Heart left ventricle (tissue), 13 donors: ENCODE measurements around the gene MYO6.

ENCODE experiments used
- POLR2A ChIP-seq, 2 donors: fragments of 450-650 bp; IDR thresholded peaks; one replicate each; pipeline ENCODE4 v1.6.1; 2017; ENCODE audit warnings: antibody characterized with exemption in 2 of 2, mild to moderate bottlenecking in 2 of 2, moderate library complexity in 2 of 2
- TF ChIP-seq, protein P1 (sequence below), 12 donors: fragments of 200-600 bp; sonication (generic) in 4 of 12; IDR thresholded peaks; one replicate each; pipeline versions ENCODE4 v1.5.0 to v1.8.0; 2018 to 2022; ENCODE audit warnings: antibody characterized with exemption in 12 of 12, mild to moderate bottlenecking in 5 of 12
- donor health status: ischemic (EF 13 %, LVEDD 7.1; RV severe dilation, severe dysfunction).
- donor health status: DM: no; HTN: yes; CAD: no.
- donor health status: DM: no; HTN: no; CAD: no.
- donor health status: ischemic (EF 25% LVEDD 6.9; RV normal size, moderate dysfunction).
- donor health status: ischemic (EF 25% LVEDD 5.7; RV mildly dilated, moderate dysfunction).
- donor health status: ischemic (EF 35%, LVEDD 5.7; RV mildly dilated, moderate dysfunction).
- donor health status: nonischemic (EF 11% LVEDD 7.7; RV severe dilation, severe dysfunction).
- donor health status: DM: yes; HTN: yes; CAD: no.
- donor health status: PGD.
- donor health status: ischemic (EF 29% LVEDD 5.4; RV normal size, mild dysfunction).
- donor health status: nonischemic (EF 23%, LVEDD 6.1; RV moderate dilation, normal function).

DNA sequence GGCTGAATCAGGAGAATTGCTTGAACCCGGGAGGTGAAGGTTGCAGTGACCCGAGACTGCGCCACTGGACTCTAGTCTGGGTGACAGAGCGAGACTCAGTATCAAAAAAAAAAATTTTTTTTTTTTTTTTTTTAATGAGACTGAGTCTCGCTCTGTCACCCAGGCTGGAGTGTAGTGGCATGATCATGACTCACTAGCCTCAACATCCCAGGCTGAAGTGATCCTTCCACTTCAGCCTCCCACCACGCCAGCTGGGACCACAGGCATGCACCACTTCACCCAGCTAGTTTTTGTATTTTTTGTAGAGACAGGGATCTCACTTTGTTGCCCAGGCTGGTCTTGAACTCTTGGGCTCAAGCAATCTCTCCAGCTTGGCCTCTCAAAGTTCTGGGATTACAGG lies 53.3 kb downstream of the MYO6 start:
- TF ChIP-seq, protein P1, sequence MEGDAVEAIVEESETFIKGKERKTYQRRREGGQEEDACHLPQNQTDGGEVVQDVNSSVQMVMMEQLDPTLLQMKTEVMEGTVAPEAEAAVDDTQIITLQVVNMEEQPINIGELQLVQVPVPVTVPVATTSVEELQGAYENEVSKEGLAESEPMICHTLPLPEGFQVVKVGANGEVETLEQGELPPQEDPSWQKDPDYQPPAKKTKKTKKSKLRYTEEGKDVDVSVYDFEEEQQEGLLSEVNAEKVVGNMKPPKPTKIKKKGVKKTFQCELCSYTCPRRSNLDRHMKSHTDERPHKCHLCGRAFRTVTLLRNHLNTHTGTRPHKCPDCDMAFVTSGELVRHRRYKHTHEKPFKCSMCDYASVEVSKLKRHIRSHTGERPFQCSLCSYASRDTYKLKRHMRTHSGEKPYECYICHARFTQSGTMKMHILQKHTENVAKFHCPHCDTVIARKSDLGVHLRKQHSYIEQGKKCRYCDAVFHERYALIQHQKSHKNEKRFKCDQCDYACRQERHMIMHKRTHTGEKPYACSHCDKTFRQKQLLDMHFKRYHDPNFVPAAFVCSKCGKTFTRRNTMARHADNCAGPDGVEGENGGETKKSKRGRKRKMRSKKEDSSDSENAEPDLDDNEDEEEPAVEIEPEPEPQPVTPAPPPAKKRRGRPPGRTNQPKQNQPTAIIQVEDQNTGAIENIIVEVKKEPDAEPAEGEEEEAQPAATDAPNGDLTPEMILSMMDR (IDR thresholded peaks at IDR 0.05) = no peak
- no peak for TF ChIP-seq POLR2A (IDR thresholded peaks at IDR 0.05)
